ENCODE measurements around the gene DLX3.

GRCh38 chr17:50039058-50039457, 44.0 kb upstream of the DLX3 start:
- no peak for TF ChIP-seq CTCF (IDR thresholded peaks at IDR 0.05)
- no peak for TF ChIP-seq REST (IDR thresholded peaks at IDR 0.05; ENCODE audit: low read depth, low read length)
- TF ChIP-seq MXI1 (IDR thresholded peaks at IDR 0.05; ENCODE audit: low read depth, low read length) = no peak
- TF ChIP-seq FOSL2 (IDR thresholded peaks at IDR 0.05; ENCODE audit: borderline replicate concordance, low read depth) = no peak
